Measurements from ENCODE around the gene MBD3L2. TPM values are rescaled to one million over a fixed set of nuclear protein-coding genes. Genes with fewer than 3 reads are reported as not detected.
"Not testable (repeated sequence)": the region's sequence is repeated elsewhere in the genome, so short reads cannot be mapped to it uniquely, and the experiment has no call there.

MBD3L2 gene
- polyA plus RNA-seq, 3 donors, result not detected

- Histone ChIP-seq H4K20me1 (ENCODE audit: insufficient read depth, low read length) (no peaks in the 10 kb centered on the region), H3K9ac (ENCODE audit: insufficient read depth, low read length, poor library complexity, severe bottlenecking) (no peak overlapping the region), H2AFZ (ENCODE audit: insufficient read depth, low read depth, low read length, poor library complexity, severe bottlenecking) (no peak overlapping the region), H3K4me2 (replicated peaks; ENCODE audit: extremely low read depth, low read length, poor library complexity, severe bottlenecking) (no peak overlapping the region), H3K27me3 (ENCODE audit: control insufficient read depth in 2 of 2, insufficient read depth in 2 of 2, low read length in 2 of 2) (no peaks in the 10 kb centered on the region), H3K27ac (ENCODE audit: low read depth in 1 of 2, low read length in 2 of 2) (no peak overlapping the region), H3K79me2 (ENCODE audit: insufficient read depth, low read length) (no peaks in the 10 kb centered on the region), H3K4me1 (ENCODE audit: control insufficient read depth in 1 of 2, insufficient read depth in 2 of 2, low read length in 2 of 2) (peaks cover 4 to 11% of the 10 kb centered on the region in 2 donors), H3K36me3 (replicated peaks in 1 of 2; ENCODE audit: control insufficient read depth in 1 of 2, insufficient read depth in 2 of 2, low read length in 2 of 2) (no peaks in the 10 kb centered on the region), H3K4me3 (replicated peaks in 1 of 3; ENCODE audit: low read depth in 2 of 3, low read length in 3 of 3) (no peak overlapping the region), H3K9me3 (replicated peaks in 1 of 2; ENCODE audit: control insufficient read depth in 1 of 2, insufficient read depth in 1 of 2, low read length in 2 of 2) (no peaks in the 10 kb centered on the region)
- Mint-ChIP-seq H3K27me3 (ENCODE audit: low read depth in 3 of 3) (peaks cover 2 to 13% (median 2%) of the 10 kb centered on the region in 3 donors), H3K4me1 (peaks cover 24% of the 10 kb centered on the region), H3K9me3 (peaks cover 0 to 6% (median 0%) of the 10 kb centered on the region in 7 donors), H3K36me3 (no peaks in the 10 kb centered on the region), H3K4me3 (no peak overlapping the region), H3K27ac (peak overlapping the region in 2 of 7 donors; percentile 78 to 93)
- peak; percentile 17 to 75 (median 27) for DNase-seq
- intact Hi-C loops (cut with micrococcal nuclease), result no loop called here
- TF ChIP-seq, protein P1, sequence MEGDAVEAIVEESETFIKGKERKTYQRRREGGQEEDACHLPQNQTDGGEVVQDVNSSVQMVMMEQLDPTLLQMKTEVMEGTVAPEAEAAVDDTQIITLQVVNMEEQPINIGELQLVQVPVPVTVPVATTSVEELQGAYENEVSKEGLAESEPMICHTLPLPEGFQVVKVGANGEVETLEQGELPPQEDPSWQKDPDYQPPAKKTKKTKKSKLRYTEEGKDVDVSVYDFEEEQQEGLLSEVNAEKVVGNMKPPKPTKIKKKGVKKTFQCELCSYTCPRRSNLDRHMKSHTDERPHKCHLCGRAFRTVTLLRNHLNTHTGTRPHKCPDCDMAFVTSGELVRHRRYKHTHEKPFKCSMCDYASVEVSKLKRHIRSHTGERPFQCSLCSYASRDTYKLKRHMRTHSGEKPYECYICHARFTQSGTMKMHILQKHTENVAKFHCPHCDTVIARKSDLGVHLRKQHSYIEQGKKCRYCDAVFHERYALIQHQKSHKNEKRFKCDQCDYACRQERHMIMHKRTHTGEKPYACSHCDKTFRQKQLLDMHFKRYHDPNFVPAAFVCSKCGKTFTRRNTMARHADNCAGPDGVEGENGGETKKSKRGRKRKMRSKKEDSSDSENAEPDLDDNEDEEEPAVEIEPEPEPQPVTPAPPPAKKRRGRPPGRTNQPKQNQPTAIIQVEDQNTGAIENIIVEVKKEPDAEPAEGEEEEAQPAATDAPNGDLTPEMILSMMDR (IDR thresholded peaks at IDR 0.05), result no peak
- no CpG with 5 or more reads among the region's 4 CpGs for WGBS (ENCODE audit: insufficient coverage)
Measured at GRCh38 chr19:7013678-7014077, 35.4 kb upstream of the MBD3L2 start.

DNA sequence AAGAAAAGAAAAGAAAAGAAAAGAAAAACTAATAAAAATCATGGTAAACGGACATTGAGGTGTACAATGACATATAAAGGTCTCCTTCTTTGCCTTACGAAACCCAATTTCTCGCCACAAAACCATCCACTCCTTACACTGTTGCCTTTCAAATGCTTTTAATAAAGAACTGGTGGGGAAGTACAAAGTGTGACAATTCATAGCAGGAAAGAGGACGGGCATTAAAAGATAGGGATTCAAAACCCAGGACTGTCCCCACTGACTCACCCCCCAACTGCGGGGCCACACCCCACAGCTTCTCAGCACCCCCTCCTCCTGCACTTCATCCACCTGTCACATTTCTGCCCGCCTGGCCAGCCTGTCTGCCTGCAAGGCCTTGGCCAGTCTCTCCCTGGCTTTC, 30.3 kb upstream of the MBD3L2 start:
- intact Hi-C loops (cut with micrococcal nuclease), result no loop called here
- Mint-ChIP-seq H3K27ac (no peak overlapping the region), H3K4me1 (peaks cover 5% of the 10 kb centered on the region), H3K27me3 (ENCODE audit: low read depth in 3 of 3) (peaks cover 0 to 6% (median 3%) of the 10 kb centered on the region in 3 donors), H3K36me3 (no peaks in the 10 kb centered on the region), H3K9me3 (no peaks in the 10 kb centered on the region), H3K4me3 (no peak overlapping the region)
- no peak overlapping the region for H2AFZ ChIP-seq (ENCODE audit: insufficient read depth, low read depth, low read length, poor library complexity, severe bottlenecking)
- H3K9ac ChIP-seq (ENCODE audit: insufficient read depth, low read length, poor library complexity, severe bottlenecking), result no peak overlapping the region
- H3K27me3 ChIP-seq (ENCODE audit: control insufficient read depth in 2 of 2, insufficient read depth in 2 of 2, low read length in 2 of 2), result no peaks in the 10 kb centered on the region
- DNase-seq, result no peak
- H3K4me3 ChIP-seq (replicated peaks in 1 of 3; ENCODE audit: low read depth in 2 of 3, low read length in 3 of 3), result no peak overlapping the region
- no peak overlapping the region for H3K4me2 ChIP-seq (replicated peaks; ENCODE audit: extremely low read depth, low read length, poor library complexity, severe bottlenecking)
- WGBS (ENCODE audit: insufficient coverage), result no CpG with 5 or more reads among the region's 6 CpGs
- H3K79me2 ChIP-seq (ENCODE audit: insufficient read depth, low read length), result no peaks in the 10 kb centered on the region
- no peaks in the 10 kb centered on the region for H4K20me1 ChIP-seq (ENCODE audit: insufficient read depth, low read length)
- no peak overlapping the region for H3K27ac ChIP-seq (ENCODE audit: low read depth in 1 of 2, low read length in 2 of 2)
- H3K9me3 ChIP-seq (replicated peaks in 1 of 2; ENCODE audit: control insufficient read depth in 1 of 2, insufficient read depth in 1 of 2, low read length in 2 of 2), result no peaks in the 10 kb centered on the region
- H3K4me1 ChIP-seq (ENCODE audit: control insufficient read depth in 1 of 2, insufficient read depth in 2 of 2, low read length in 2 of 2), result no peaks in the 10 kb centered on the region
- H3K36me3 ChIP-seq (replicated peaks in 1 of 2; ENCODE audit: control insufficient read depth in 1 of 2, insufficient read depth in 2 of 2, low read length in 2 of 2), result no peaks in the 10 kb centered on the region
- TF ChIP-seq, protein P1 (IDR thresholded peaks at IDR 0.05), result no peak

GRCh38 chr19:7021331-7021730, 27.8 kb upstream of the MBD3L2 start, which contains the start of gene MBD3L2B:
MBD3L2B (minus strand) TSS chr19:7021431; CDS start chr19:7021397, 34 bp downstream.
- no CpG with 5 or more reads among the region's 6 CpGs for WGBS (ENCODE audit: insufficient coverage)
- H2AFZ ChIP-seq (ENCODE audit: insufficient read depth, low read depth, low read length, poor library complexity, severe bottlenecking); H3K4me2 ChIP-seq (replicated peaks; ENCODE audit: extremely low read depth, low read length, poor library complexity, severe bottlenecking); H3K27me3 Mint-ChIP-seq (ENCODE audit: low read depth in 3 of 3); intact Hi-C loops (cut with micrococcal nuclease); H3K4me1 Mint-ChIP-seq; H4K20me1 ChIP-seq (ENCODE audit: insufficient read depth, low read length); H3K9me3 ChIP-seq (replicated peaks in 1 of 2; ENCODE audit: control insufficient read depth in 1 of 2, insufficient read depth in 1 of 2, low read length in 2 of 2); H3K27me3 ChIP-seq (ENCODE audit: control insufficient read depth in 2 of 2, insufficient read depth in 2 of 2, low read length in 2 of 2); H3K9me3 Mint-ChIP-seq; H3K4me3 Mint-ChIP-seq; H3K79me2 ChIP-seq (ENCODE audit: insufficient read depth, low read length); H3K4me3 ChIP-seq (replicated peaks in 1 of 3; ENCODE audit: low read depth in 2 of 3, low read length in 3 of 3); H3K36me3 ChIP-seq (replicated peaks in 1 of 2; ENCODE audit: control insufficient read depth in 1 of 2, insufficient read depth in 2 of 2, low read length in 2 of 2); H3K27ac Mint-ChIP-seq; H3K36me3 Mint-ChIP-seq; H3K9ac ChIP-seq (ENCODE audit: insufficient read depth, low read length, poor library complexity, severe bottlenecking); H3K27ac ChIP-seq (ENCODE audit: low read depth in 1 of 2, low read length in 2 of 2); H3K4me1 ChIP-seq (ENCODE audit: control insufficient read depth in 1 of 2, insufficient read depth in 2 of 2, low read length in 2 of 2); DNase-seq: not testable (repeated sequence)
